Cerebellar nuclear complex (tissue), 1 donor: ENCODE data around the gene RNPEPL1.
A peak's percentile ranks its signal among the peaks of the same experiment; 100 is the strongest.

Experiments used
- DNase-seq, 2 experiments: peaks; one replicate each; lab custom pipeline; 2025; lab: John Stamatoyannopoulos, UW

RNPEPL1 gene

DNA sequence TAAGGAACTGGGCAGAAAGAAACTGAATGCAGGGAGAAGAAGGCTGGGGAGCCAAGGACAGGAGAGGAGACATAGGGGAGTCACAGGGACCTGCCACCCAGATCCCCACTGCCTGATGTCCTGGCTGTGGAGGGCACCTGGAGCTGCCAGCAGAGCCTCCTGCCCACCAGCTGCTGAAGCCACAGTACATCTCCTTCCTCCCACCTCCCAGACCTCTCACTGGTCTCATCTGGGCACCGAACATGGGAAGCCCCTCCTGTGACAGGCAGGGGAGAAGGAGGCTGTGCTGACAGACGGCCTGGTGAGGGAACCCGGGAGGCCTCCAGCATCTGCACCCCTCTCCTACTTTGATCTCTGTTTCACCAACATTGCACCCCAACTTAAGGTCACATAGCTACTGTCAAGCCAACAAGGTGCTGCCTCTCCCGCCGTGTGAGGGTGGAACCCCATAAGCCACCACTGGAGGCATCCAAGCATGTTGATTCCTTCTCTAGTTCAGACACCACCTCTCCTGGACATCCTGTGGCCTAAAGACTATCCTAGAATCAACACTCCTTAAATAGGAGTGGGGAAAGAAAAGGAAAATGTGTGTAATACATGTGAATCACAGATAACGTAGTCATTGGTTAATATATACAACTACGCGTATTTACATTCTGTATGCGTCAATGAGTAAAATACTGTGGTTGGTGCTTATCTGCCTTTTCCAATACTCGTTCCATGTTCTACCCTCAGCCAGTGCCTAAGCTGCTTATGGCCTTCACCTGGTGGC is 3.5 kb upstream of the RNPEPL1 start:
- DNase-seq = no peak

DNA sequence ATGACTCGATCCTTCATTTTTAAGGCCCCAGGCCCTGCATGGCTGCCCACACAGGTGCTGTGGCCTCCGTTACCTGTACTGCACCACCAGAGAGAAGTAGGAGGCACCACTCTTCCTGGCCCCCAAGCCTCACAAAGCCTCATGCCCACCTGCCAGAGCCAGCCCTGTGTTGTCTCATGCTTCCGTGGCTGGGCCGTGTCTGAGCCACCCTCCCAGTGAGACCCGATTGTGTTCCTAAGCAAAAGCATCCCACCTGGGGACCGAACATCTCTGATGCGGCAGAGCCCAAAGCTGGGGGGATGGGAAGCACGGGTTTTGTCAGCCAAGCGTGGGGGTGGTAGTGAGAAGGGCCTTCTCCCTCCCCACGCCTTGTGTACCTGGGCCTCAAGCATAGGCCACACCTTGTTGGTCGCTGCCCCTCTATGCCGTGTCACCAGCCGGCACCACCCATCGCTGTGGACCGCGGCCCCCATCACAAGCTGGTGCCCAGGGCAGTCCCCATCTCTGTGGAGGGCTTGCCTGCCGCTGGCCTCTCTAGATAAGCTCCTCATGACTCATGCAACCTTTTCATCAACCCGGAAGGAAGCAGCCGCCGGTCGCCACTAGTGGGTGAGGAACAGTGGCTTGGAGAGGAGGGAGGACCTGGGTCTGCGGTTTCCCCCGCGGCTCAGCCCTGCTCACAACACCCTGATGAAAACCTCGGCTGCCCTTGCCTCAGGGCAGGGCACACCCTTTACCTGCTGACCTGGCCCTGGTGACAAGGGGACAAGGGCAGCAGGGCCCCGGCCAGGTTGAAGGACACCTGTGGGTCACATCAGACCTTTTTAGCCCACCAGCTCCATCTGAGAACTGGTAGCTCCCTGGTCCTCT is 2.7 kb upstream of the RNPEPL1 start:
- DNase-seq = no peak

DNA sequence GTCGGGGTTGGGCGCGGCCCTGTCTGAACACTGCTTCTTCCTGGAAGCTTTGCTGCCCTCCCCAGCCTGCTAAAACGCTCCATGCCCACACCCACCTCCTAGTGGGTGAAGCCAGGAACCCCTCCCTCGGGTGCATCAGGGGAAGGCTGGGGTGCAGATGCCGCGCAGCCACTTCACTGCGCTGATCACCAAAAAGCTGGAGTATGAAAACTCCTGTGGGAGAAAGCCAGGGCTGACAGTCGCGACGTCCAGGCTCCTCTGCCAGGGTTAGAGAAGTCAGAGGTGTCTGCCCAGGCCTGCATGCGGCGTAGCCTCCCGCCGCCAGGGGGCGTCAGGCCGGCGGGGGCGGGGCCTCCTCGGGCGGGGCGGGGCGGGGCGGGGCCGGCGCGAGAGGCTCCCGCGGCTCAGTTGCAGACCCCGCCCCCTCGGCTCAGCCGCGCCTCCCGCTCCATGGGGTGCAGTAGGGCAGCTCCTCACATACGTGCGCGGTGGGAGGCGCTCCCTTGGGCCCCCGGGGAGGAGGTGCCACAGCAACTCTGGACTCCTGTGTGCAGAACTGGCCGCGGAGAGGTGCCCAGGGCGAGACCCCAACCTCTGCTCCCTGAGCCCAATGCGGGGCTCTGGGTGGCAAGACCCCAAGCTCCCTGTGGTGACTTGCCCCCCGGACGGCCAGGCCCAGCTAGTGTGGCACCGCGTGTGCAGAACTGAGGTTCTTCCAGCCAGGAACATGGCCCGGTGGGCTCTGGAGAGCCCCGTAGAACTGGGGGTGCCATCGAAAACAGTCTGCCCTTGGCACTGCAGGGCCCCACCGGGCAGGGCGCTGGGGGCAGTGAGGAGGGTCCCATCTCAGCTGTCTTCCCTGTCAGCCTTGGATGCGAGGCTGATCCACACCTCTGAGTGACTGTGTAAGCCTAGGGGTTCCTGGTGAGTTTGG is 1.8 kb upstream of the RNPEPL1 start:
- peak; percentile 14 to 19 for DNase-seq

DNA sequence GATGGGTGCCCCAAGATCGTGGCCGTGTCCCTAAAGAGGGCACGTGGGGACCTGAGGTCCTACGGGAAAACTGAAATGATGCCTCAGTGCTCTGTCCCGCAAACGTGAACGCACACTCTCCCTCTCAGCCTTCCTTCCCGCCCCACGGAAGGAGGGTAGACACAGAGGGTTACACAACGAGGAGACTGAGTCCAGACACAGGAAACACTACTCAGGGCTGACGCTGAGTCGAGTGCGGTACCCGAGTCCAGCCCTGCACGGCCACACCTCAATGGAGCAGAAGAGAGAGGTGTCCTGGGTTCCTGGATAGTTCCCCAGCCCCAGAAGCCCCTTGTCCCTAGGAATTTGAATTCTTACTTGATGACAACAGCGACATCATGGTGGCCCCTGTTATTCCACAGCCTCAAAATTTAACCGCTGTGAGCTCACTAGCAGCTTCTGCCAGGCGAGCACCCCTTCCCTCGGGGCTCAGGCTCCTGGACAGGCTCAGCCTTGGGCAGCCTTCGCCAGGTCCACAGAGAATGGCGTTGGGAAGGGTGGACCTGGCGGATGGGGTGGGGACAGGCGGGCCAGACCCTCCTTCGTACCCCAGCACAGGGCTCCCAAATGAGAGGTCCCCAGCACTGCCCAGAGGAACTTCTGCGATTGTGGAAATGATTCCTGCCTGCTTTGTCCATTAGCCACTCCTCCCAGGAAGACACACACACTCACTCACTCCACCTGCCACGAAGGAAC is 980 bp upstream of the RNPEPL1 start:
- DNase-seq = no peak

DNA sequence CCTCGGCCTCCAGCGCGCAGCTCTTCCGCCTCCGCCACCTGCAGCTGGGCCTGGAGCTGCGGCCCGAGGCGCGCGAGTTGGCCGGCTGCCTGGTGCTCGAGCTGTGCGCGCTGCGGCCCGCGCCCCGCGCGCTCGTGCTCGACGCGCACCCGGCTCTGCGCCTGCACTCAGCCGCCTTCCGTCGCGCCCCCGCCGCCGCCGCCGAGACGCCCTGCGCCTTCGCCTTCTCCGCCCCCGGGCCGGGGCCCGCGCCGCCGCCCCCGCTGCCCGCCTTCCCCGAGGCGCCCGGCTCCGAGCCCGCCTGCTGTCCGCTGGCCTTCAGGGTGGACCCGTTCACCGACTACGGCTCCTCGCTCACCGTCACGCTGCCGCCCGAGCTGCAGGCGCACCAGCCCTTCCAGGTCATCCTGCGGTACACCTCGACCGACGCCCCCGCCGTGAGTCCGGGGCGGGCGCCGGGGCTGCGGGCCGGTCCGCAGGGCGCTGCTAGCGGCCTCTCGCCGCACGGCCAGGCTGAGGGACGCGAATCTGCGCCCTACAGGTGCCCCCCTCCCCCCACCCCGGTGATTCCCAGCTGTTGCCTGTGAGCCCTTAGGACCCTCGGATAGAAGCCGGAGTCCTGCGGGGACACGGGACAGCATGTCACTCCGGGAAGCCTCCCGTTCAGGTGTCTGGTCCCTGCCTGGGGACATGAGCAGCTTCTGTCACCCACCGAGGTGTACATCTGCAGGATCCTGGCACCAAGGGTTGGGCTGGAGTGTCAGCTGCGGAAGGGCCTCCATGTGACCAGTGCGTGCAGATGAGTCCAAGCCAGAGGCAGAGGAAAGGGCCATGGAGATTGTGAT is 616 bp downstream of the RNPEPL1 start:
- DNase-seq = no peak

DNA sequence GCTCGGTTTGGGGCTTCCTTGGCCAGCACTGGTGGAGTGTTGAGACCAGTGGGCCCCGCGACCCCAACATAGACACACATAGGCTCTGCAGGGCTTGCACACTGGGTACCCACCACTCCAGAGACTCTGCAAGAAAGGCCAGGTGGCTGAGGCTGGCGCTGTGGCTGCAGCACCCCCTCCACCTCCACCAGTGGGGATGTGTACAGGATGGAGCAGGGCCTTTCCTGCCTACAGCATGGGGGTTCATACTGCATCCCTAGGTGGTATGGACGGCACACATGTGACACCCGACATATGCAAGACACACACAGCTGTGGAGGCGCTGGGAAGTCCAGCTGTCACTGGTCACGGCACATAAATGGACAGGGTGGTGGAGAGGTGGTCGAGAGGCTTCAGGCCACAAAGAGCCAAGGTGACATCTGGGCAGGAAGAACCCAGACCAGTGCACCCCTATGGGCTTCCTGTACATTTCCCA is 1.3 kb downstream of the RNPEPL1 start:
- no peak for DNase-seq

DNA sequence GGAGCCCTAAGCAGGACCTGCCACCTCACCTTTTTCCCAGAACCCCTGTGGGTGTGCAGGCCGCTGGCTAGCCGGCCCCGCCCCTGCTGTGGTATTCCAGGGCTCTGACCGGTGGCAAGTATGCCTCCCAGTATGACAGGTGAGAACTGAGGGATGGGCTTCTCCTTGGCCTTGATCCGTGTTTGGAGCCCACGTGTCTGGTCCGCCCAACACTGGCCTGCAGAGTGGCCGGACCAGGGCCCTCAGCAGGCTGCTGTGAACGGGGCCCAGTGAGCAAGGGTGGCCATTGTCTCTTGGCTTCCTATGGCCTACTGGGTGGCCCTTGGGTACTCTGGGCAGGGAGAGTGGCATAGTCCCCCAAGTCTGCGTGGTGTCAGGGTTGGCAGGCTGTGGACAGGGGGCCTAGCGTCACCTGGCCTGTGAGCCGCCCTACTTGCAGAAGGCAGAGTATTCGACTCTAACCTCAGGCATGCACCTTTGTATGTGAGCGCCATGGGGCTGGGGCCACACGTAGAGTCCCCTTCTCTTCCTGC is 1.8 kb downstream of the RNPEPL1 start:
- no peak for DNase-seq

DNA sequence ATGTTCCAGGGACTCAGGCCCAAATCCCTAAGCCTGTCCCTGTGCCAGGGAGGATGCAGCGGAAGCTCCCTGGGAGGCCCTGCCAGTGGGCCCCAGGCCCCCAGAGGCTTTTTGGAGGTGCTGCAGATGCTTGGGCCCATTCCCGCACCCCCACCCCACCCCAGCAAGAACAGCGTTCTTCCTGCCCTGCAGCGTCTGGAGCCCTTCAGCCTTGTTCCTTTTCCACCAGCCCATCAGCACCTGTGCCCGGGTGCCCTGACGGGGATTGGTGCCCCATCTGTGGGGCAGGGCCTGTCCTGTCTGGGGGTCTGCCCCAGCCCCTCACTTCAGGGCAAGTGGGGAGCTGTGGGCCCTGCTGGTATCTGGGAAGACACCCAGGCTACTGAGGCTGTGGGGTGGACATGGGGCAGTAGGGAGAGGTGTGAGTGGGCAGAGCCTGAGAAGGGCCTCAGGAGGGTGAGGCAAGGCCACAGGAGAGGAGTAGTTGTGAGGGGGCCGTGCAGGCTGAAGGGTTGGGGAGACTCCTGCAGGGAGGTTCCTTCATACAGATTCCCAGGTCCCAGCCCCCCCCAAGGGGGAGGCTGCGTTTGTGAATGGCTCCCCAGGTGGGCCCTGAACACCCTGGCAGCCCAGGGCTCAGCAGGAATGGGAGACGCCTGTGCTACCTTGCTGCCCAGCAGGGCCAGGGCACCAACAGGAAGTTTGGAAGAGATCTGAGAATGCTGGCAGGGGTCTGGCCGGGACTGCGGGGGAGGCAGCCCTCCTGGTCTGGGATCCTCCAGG is 2.4 kb downstream of the RNPEPL1 start:
- no peak for DNase-seq

DNA sequence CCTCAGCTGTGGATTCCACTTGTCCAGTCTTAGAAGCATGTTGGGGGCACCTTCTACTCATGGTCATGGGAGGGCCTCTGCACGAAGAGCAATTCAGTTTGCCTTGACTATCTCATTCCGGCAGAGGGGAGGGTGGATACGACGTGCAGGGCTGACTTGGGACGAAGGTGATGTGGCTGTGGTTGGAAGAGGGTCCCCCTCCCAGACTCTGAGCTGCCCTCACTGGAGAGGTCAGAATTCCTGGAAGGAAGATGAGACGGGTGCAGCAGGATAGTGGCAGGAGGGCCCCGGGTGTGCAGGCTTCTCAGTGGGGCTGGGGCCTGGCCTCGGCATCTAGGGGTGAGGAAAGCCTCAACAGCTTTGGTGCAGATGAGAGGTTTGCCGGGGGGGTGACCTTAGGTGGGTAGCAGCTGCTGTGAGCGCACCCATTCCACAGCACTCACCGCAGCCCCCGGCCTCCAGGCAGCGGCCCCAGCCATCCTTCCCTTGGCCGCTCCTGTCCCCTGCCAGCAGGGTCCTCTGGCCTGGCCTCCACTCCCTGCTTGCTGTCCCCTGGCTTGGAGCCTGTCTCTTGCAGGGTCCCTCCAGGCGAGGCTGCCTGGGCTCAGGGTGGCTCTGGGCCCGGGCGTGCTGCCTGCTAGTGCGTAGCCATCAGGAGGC is 3.2 kb downstream of the RNPEPL1 start:
- no peak for DNase-seq

DNA sequence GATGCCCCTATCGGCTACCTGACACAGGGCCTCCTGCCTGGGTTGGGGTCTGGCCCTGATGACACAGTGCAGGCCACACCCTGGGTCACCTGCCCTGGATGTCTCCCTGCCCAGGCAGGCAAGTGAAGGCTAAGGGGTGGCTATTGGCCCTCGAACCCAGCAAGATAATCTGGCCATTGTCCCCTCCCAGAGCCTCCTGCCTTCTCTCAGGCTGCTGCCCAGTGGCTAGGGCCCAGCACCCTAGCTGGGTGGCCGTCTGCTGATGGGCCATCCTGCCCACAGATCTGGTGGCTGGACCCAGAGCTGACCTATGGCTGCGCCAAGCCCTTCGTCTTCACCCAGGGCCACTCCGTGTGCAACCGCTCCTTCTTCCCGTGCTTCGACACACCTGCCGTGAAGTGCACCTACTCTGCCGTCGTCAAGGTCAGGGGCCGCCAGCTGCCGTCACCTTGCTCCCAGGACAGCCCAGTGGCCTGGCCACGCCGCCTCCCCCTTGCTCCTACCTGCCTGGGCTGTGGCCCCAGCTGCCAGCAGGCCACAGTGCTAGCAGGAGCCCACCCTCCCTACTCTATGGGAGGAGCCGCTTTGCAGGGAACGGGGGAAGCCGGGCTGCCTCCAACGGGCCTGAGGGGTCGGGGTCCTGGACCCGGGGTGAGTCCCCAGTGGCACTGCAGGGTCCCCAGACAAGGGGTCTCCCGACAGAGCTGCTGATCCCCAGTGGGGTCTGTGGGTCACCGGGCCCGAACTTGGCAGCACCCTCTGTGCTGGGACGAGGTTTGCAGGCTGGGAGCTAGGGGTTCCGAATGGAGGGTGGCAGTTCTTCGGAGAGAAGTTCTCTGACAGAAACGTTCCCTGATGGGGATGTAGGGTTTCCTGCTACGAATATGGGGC is 4.1 kb downstream of the RNPEPL1 start:
- no peak for DNase-seq

DNA sequence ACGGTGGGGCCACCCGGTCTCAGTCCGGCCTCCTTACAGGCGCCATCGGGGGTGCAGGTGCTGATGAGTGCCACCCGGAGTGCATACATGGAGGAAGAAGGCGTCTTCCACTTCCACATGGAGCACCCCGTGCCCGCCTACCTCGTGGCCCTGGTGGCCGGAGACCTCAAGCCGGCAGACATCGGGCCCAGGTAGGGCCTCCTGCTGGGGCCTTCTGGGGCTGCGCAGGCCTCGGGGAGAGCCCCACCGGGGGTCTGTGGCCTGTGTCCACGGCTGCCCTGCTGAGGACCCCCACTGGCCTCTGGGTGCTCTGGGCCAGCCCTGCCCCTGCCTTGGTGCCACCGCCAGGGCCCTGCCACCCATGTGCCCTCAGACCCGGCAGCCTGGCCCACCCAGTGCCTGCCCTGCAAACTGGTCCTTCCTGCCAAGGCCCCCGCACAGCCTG is 4.8 kb downstream of the RNPEPL1 start:
- no peak for DNase-seq

DNA sequence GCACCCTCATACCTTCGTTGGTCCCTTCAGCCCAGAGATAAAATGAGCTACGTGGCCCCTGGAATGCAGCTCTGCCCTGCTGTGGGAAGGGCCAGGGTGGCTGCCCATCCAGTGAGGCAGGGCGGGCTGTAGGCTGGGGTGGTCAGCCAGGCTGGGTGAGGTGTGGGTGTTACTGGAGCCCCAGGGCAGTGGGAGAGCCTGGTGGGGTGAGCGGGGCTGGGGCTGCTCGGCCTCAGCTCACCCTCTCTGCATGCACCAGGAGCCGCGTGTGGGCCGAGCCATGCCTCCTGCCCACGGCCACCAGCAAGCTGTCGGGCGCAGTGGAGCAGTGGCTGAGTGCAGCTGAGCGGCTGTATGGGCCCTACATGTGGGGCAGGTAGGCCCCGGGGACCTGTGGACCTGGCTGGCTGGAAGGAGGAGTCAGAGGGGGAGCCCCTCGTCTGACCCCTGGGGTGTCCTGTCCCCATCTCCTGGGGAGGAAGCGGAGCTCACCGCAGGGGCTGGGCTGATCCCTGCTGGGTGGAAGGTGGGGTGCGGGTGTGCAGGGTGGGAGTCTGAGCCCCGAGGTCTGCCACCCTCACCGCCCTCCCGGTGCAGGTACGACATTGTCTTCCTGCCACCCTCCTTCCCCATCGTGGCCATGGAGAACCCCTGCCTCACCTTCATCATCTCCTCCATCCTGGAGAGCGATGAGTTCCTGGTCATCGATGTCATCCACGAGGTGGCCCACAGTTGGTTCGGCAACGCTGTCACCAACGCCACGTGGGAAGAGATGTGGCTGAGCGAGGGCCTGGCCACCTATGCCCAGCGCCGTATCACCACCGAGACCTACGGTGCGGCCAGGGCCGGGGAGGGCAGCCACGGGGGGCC is 5.5 kb downstream of the RNPEPL1 start:
- no peak for DNase-seq

DNA sequence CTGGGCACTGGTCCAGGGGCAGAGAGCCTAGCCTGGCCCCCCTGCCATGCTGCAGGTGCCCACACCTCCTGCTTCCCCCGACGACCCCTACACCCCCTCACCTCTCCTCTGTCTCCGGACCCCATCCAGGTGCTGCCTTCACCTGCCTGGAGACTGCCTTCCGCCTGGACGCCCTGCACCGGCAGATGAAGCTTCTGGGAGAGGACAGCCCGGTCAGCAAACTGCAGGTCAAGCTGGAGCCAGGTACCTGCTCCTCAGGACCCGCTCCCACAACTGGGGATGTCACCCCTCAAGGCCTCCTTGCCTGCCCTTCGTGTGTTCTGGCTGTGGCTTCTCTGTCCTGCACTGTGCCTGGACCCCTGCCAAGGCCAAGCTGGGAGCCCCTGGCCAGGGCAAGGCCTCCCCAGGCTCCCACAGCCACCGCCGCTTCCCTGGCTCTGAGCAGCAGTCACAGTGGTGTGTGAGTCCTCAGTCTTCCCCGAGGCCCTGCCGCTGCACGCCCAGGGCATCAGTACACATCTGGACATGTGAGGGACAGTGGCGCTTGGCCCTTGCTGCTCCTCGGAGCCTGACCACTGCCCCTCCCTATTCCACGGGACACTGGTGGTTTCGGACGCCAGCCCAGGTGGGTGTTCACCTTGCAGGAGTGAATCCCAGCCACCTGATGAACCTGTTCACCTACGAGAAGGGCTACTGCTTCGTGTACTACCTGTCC is 6.3 kb downstream of the RNPEPL1 start:
- no peak for DNase-seq

DNA sequence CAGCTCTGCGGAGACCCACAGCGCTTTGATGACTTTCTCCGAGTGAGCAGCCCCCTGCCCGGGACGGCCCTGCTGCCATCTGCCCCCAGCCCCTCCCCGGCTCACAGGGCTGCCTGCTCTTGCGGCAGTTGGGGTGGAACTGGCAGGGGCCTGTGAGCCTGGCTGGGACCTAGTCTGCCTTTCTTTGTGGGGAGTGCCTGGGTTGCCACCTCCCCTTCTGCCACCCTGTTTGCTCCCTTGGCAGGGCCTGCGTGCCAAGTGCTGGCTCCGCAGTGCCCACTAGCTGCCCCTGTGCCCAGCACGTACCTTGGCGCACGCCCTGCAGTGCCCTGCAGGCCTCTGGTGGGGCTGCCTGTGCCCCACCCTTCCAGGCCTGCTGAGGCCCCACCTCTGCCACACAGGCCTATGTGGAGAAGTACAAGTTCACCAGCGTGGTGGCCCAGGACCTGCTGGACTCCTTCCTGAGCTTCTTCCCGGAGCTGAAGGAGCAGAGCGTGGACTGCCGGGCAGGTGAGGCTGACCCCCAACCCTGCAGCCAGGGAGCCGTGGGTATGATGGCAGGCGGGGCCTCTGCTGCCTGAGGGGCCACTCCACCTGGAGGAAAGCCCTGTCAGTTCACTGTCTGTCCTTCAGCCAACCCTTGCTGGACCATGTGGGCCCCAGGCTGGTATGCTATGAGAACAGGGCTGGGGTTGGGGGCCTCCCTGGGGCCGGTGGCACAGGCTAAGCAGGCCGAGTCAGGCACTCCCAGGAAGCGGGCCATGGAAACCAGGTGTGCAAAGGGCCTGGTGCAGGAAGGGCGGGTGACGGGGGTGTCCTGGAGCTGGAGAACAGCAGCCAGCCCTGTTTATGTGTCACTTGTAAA is 7.0 kb downstream of the RNPEPL1 start:
- no peak for DNase-seq

DNA sequence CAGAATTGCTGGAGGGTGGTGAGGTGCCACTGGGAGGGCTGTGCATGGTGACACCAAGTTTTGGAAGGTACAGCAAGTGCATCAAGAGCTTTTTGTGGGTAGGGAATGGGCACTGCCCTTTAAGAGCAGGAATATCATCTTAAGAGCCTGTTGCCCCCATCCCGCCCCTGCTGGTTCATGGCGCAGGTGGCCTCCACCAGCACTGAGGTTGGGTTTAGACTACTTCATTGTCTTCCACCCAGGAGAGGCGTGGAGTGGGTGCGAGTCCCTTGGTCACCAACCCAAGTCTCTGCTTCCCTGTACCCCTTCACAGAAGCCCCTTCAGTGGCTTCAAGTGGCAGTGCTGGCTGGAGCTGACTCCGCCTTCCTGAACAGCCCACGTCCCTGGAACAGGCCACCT is 7.8 kb downstream of the RNPEPL1 start:
- DNase-seq = no peak
